Measurements from ENCODE around the gene ZKSCAN4.

The ZKSCAN4 gene

GRCh38 chr6:28280595-28281287 is 28.7 kb upstream of the ZKSCAN4 start:
- DNase-seq (ENCODE audit: low read depth), result no peak
- TF ChIP-seq CTCF (conservative IDR thresholded peaks at IDR 0.05; ENCODE audit: control insufficient read depth, insufficient read depth, low read depth, low read length), result no peak
- H3K4me3 ChIP-seq (ENCODE audit: control insufficient read depth, low read depth, low read length), result peak overlapping the region; percentile 83

GRCh38 chr6:28277746-28278145 is 25.7 kb upstream of the ZKSCAN4 start:
- TF ChIP-seq CTCF (conservative IDR thresholded peaks at IDR 0.05; ENCODE audit: control insufficient read depth, insufficient read depth, low read depth, low read length), result no peak
- no peak for DNase-seq (ENCODE audit: low read depth)
- H3K4me3 ChIP-seq (ENCODE audit: control insufficient read depth, low read depth, low read length), result no peak overlapping the region

- no peak overlapping the region for H3K4me3 ChIP-seq (ENCODE audit: control insufficient read depth, low read depth, low read length)
- TF ChIP-seq CTCF (conservative IDR thresholded peaks at IDR 0.05; ENCODE audit: control insufficient read depth, insufficient read depth, low read depth, low read length), result no peak
- no peak for DNase-seq (ENCODE audit: low read depth)
Measured at GRCh38 chr6:28274888-28275287, 22.8 kb upstream of the ZKSCAN4 start.

GRCh38 chr6:28269492-28269891 is 17.4 kb upstream of the ZKSCAN4 start:
- TF ChIP-seq CTCF (conservative IDR thresholded peaks at IDR 0.05; ENCODE audit: control insufficient read depth, insufficient read depth, low read depth, low read length), result no peak
- DNase-seq (ENCODE audit: low read depth), result peak; percentile 95
- H3K4me3 ChIP-seq (ENCODE audit: control insufficient read depth, low read depth, low read length), result no peak overlapping the region

GRCh38 chr6:28267695-28268059 is 15.6 kb upstream of the ZKSCAN4 start:
- TF ChIP-seq CTCF (conservative IDR thresholded peaks at IDR 0.05; ENCODE audit: control insufficient read depth, insufficient read depth, low read depth, low read length), result no peak
- no peak for DNase-seq (ENCODE audit: low read depth)

GRCh38 chr6:28266962-28267694 is 15.1 kb upstream of the ZKSCAN4 start, which contains the start of gene ZSCAN26:
TSS of gene ZSCAN26 (plus strand) at chr6:28267143. CDS start at chr6:28271920, 4,777 bp downstream.
- H3K4me3 ChIP-seq (ENCODE audit: control insufficient read depth, low read depth, low read length), result peak within 1 kb of the TSS; percentile 81
- no peak for TF ChIP-seq CTCF (conservative IDR thresholded peaks at IDR 0.05; ENCODE audit: control insufficient read depth, insufficient read depth, low read depth, low read length)
- peak; percentile 91 for DNase-seq (ENCODE audit: low read depth)

More at GRCh38 chr6:28267695-28268059, 15.6 kb upstream of the ZKSCAN4 start:
- peak overlapping the region; percentile 81 for H3K4me3 ChIP-seq (ENCODE audit: control insufficient read depth, low read depth, low read length)
